HepG2 (cell line): ENCODE results near the gene UXS1. TPM values are rescaled to one million over a fixed set of nuclear protein-coding genes. Genes with fewer than 3 reads are reported as not detected.

Experiments
- ATAC-seq: fragments of 200-7000 bp; cut with Tn5 transposase; 3 replicates; pipeline ENCODE4 v1.9.1; 2020; ENCODE audit warnings: mild to moderate bottlenecking, moderate library complexity
- BruUV-seq: library from RNA; stranded (reverse); fragments of 400-500 nt; replicated peaks from 2 replicates; lab custom pipeline; 2021; lab: Mats Ljungman, UMichigan
- CTCF ChIA-PET: fragments of 300-600 bp; formaldehyde crosslinking; extraction: SDS; loops from one replicate; lab custom pipeline; 2021; ENCODE audit warnings: low total read pairs, inconsistent platforms, low intra/inter-chr PET ratio; lab: Yijun Ruan, JAX
- POLR2A ChIA-PET: fragments of 350-600 bp; sonication (Branson Sonifier 250); formaldehyde crosslinking; loops from one replicate; lab custom pipeline; 2020; ENCODE audit warnings: antibody characterized with exemption, inconsistent platforms; lab: Yijun Ruan, JAX
- DNase-seq: peaks from one replicate; pipeline ENCODE4 v3.0.0-alpha.2; 2015; ENCODE audit warnings: low spot score
- FAIRE-seq: peaks from 3 replicates; lab custom pipeline; 2011; peaks lifted over from hg19 to GRCh38; lab: Jason Lieb, UNC
- H2AFZ ChIP-seq: one replicate; pipeline ENCODE4 v1.6.1; 2011; ENCODE audit warnings: low read length, inconsistent platforms
- H3K27ac ChIP-seq: fragments of 300-600 bp; 3 replicates; pipeline ENCODE4 v1.8.0; 2011; ENCODE audit warnings: mixed run types, mild to moderate bottlenecking, mixed read lengths, low read length, inconsistent platforms; ENCODE audit not compliant: insufficient read depth; ENCODE audit errors: extremely low read length
- H3K27me3 ChIP-seq, 2 experiments: fragments of 200-600 bp in 1 of 2; 2 replicates in 1 of 2; 3 replicates in 1 of 2; pipeline versions ENCODE4 v1.6.0 to v1.8.0; 2011; ENCODE audit warnings: low read length in 2 of 2, mild to moderate bottlenecking in 2 of 2, moderate library complexity in 2 of 2, inconsistent platforms in 1 of 2; ENCODE audit not compliant: insufficient read depth in 2 of 2, control insufficient read depth in 1 of 2
- H3K36me3 ChIP-seq, 2 experiments: fragments of 200-600 bp in 1 of 2; replicated peaks in 1 of 2; 2 replicates in 1 of 2; 3 replicates in 1 of 2; pipeline versions ENCODE4 v1.5.1 to v1.8.0; 2011; ENCODE audit warnings: low read length in 2 of 2, inconsistent platforms in 1 of 2; ENCODE audit not compliant: insufficient read depth in 2 of 2, control insufficient read depth in 1 of 2
- H3K4me1 ChIP-seq: 2 replicates; pipeline ENCODE4 v1.5.1; 2012; ENCODE audit warnings: low read length, inconsistent platforms; ENCODE audit not compliant: insufficient read depth
- H3K4me2 ChIP-seq: 2 replicates; pipeline ENCODE4 v1.6.0; 2011; ENCODE audit warnings: low read depth, low read length, inconsistent platforms
- H3K4me3 ChIP-seq, 3 experiments: fragments of 200-600 bp in 1 of 3; sonication (generic), shearing (Covaris generic) in 1 of 3; replicated peaks in 1 of 3; 2 replicates each; pipeline ENCODE4 v1.5.1; 2011 to 2016; ENCODE audit warnings: low read length in 3 of 3, inconsistent platforms in 2 of 3, low read depth in 2 of 3, mild to moderate bottlenecking in 2 of 3, control low read depth in 1 of 3, mixed read lengths in 1 of 3; ENCODE audit not compliant: insufficient read depth in 1 of 3
- H3K79me2 ChIP-seq: one replicate; pipeline ENCODE4 v1.6.1; 2011; ENCODE audit warnings: low read length, inconsistent platforms; ENCODE audit not compliant: insufficient read depth
- H3K9ac ChIP-seq: 2 replicates; pipeline ENCODE4 v1.6.0; 2011; ENCODE audit warnings: mild to moderate bottlenecking, low read depth, low read length, inconsistent platforms; ENCODE audit not compliant: insufficient read depth
- H3K9me3 ChIP-seq: 2 replicates; pipeline ENCODE4 v1.5.1; 2012; ENCODE audit warnings: mild to moderate bottlenecking, low read length
- H4K20me1 ChIP-seq: 2 replicates; pipeline ENCODE4 v1.6.0; 2011; ENCODE audit warnings: inconsistent platforms, mild to moderate bottlenecking, low read length, moderate library complexity; ENCODE audit not compliant: insufficient read depth
- ARNTL ChIP-seq: sonication (generic); formaldehyde crosslinking; IDR thresholded peaks from 2 replicates; pipeline ENCODE4 v1.4.0; 2020; ENCODE audit warnings: mild to moderate bottlenecking, missing genetic modification reagents
- KMT2B ChIP-seq: IDR thresholded peaks from 2 replicates; pipeline ENCODE4 v1.6.1; 2016; ENCODE audit warnings: missing genetic modification reagents, missing compliant biosample characterization
- PTBP1 ChIP-seq: fragments of 200-400 bp; formaldehyde crosslinking; IDR thresholded peaks from 2 replicates; pipeline ENCODE4 v1.6.1; 2018; ENCODE audit warnings: low read length, low read depth; ENCODE audit not compliant: poor library complexity, severe bottlenecking
- SALL1 ChIP-seq: sonication (generic); formaldehyde crosslinking; IDR thresholded peaks from 2 replicates; pipeline ENCODE4 v1.8.0; 2022; ENCODE audit warnings: mild to moderate bottlenecking, missing genetic modification reagents
- SKI ChIP-seq: fragments of 450-650 bp; IDR thresholded peaks from one replicate; pipeline ENCODE4 v1.6.1; 2018; ENCODE audit warnings: mild to moderate bottlenecking; ENCODE audit not compliant: partially characterized antibody
- SNAPC2 ChIP-seq: sonication (generic); formaldehyde crosslinking; IDR thresholded peaks from 2 replicates; pipeline ENCODE4 v1.8.1; 2022; ENCODE audit warnings: mild to moderate bottlenecking, missing genetic modification reagents
- THRA ChIP-seq: sonication (generic); formaldehyde crosslinking; IDR thresholded peaks from 2 replicates; pipeline ENCODE4 v1.4.0; 2020; ENCODE audit warnings: missing genetic modification reagents, borderline replicate concordance
- ZNF672 ChIP-seq: sonication (generic); formaldehyde crosslinking; IDR thresholded peaks from 2 replicates; pipeline ENCODE4 v1.8.1; 2022; ENCODE audit warnings: missing genetic modification reagents
- ZNF747 ChIP-seq: sonication (generic); formaldehyde crosslinking; IDR thresholded peaks from 2 replicates; pipeline ENCODE4 v1.8.1; 2023; ENCODE audit warnings: missing genetic modification reagents, mild to moderate bottlenecking, borderline replicate concordance
- WGBS: methylation state at CpG from one replicate; pipeline ENCODE4 v1.1.6; 2017; ENCODE audit warnings: low lambda C conversion rate; 5-methylcytosine and 5-hydroxymethylcytosine counted together
- in situ Hi-C: cut with HindIII; loops from 2 replicates; pipeline ENCODE4 v1.10.0; 2017; ENCODE audit warnings: low pct_unique_long_range_greater_than_20kb; ENCODE audit not compliant: extremely low pct_ligation_motif_present
- intact Hi-C: fragments of 100-400 bp; cut with micrococcal nuclease; formaldehyde crosslinking; loops from one replicate; pipeline ENCODE4 v1.10.0; 2022; ENCODE audit not compliant: unreplicated experiment
- polyA plus RNA-seq, 8 experiments: library from polyadenylated mRNA; depleted of rRNA in 3 of 8; stranded (reverse) in 7 of 8; unstranded in 1 of 8; fragments of >200 nt; fragmentation: Illumina TruSeq in 4 of 8; extraction: Trizol in 4 of 8; gene quantifications; 2 replicates each; pipeline versions ENCODE4 v1.2.1 to v1.2.3, GENCODE V29; 2011 to 2016; ENCODE audit warnings: low read depth in 4 of 8, missing spikeins in 1 of 8, mixed read lengths in 1 of 8; ENCODE audit not compliant: insufficient read depth in 1 of 8
- total RNA-seq, 5 experiments: library from RNA; depleted of rRNA; stranded (reverse); fragments of >200 nt; fragmentation: Illumina TruSeq; extraction: Trizol; gene quantifications; 2 replicates each; pipeline ENCODE4 v1.2.3, GENCODE V29; 2016; ENCODE audit warnings: low read depth in 1 of 5

The UXS1 gene
- total and polyA plus RNA-seq, 2 of the 13 experiments (the other 11 are each of a cell fraction or from before 2014, with no cell fraction given): 53.3 to 110 TPM

GRCh38 chr2:106109675-106110424, 84.3 kb downstream of the UXS1 start (continued):
- TF ChIP-seq PTBP1 (no peak), THRA (CRISPR knock-in tag) (no peak), SKI (no peak), SNAPC2 (no peak), SALL1 (CRISPR knock-in tag) (no peak)
- TF ChIP-seq, all 625 proteins: peak for 0

- BruUV-seq: no TSS peak
- Histone ChIP-seq H3K27ac (no peak overlapping the region), H2AFZ (no peak overlapping the region), H3K4me3 (no peak overlapping the region), H3K9me3 (no peaks in the 10 kb centered on the region), H3K4me1 (peaks cover 8% of the 10 kb centered on the region), H3K36me3 (peaks cover 24 to 60% of the 10 kb centered on the region in 2 experiments), H3K4me2 (no peak overlapping the region), H3K9ac (no peak overlapping the region), H3K27me3 (no peaks in the 10 kb centered on the region), H3K79me2 (no peaks in the 10 kb centered on the region), H4K20me1 (no peaks in the 10 kb centered on the region)
- DNase-seq (no peak), ATAC-seq (no peak), FAIRE-seq (no peak)
- ChIA-PET CTCF (no interaction called here), POLR2A (no interaction called here)
- intact Hi-C loops (loop anchor here (5.0 kb wide), 1 partner anchor 474 kb away; no protein-coding TSS in a partner anchor), in situ Hi-C loops (no loop called here)
- no peak for TF ChIP-seq ZNF672 (CRISPR knock-in tag)
- no peak for TF ChIP-seq ARNTL (CRISPR knock-in tag)
- no peak for TF ChIP-seq ZNF747 (CRISPR knock-in tag)
- TF ChIP-seq KMT2B (CRISPR knock-in tag): no peak
- WGBS: 94% methylated on average over 7 of the region's 7 CpGs
Measured at GRCh38 chr2:106108791-106109190, 85.3 kb downstream of the UXS1 start.
